ENCODE measurements around the gene ADAMTS2. TPM values are rescaled to one million over a fixed set of nuclear protein-coding genes. Genes with fewer than 3 reads are reported as not detected.
A peak's percentile ranks its signal among the peaks of the same experiment; 100 is the strongest.

ADAMTS2 gene
- total and polyA plus RNA-seq, 4 experiments from 2014 or later = 0.07 TPM; not detected in 3

GRCh38 chr5:179166886-179167841 is 178.1 kb downstream of the ADAMTS2 start:
- peak in 4 of 5 donors; percentile 39 to 59 (median 47) for DNase-seq
- Histone ChIP-seq H3K27me3 (ENCODE audit: insufficient read depth, low read length) (no peaks in the 10 kb centered on the region), H3K4me3 (ENCODE audit: low read length in 2 of 2) (peak overlapping the region in 1 of 2 donors; percentile 5), H3K9me3 (ENCODE audit: control insufficient read depth in 1 of 2, low read length in 2 of 2) (no peaks in the 10 kb centered on the region), H3K27ac (ENCODE audit: low read depth, low read length) (no peak overlapping the region), H3K36me3 (ENCODE audit: insufficient read depth, low read length) (no peaks in the 10 kb centered on the region), H3K4me1 (ENCODE audit: insufficient read depth, low read length) (peaks cover 4% of the 10 kb centered on the region)
- CTCF ChIA-PET (ENCODE audit: partially characterized antibody) = interaction anchor here (0.8 to 3.2 kb wide), 4 partner anchors 23 to 326 kb away, joined by 3 to 12 read pairs (median 4); partner anchors contain the start of gene ZNF354C
- intact Hi-C loops (cut with micrococcal nuclease) = no loop called here
- H3K9me3 Mint-ChIP-seq = peaks cover 0 to 9% (median 2%) of the 10 kb centered on the region in 8 donors
- H3K4me1 Mint-ChIP-seq = peaks cover 0 to 8% (median 1%) of the 10 kb centered on the region in 4 donors
- no peaks in the 10 kb centered on the region for H3K36me3 Mint-ChIP-seq
- POLR2A ChIA-PET (ENCODE audit: partially characterized antibody) = no interaction called here
- H3K27me3 Mint-ChIP-seq = peaks cover 8 to 10% of the 10 kb centered on the region in 2 donors
- peak overlapping the region in 7 of 8 donors; percentile 12 to 72 (median 38) for H3K4me3 Mint-ChIP-seq
- no peak overlapping the region for H3K27ac Mint-ChIP-seq

- Histone ChIP-seq H3K36me3 (ENCODE audit: insufficient read depth, low read length) (no peaks in the 10 kb centered on the region), H3K27ac (ENCODE audit: low read depth, low read length) (no peak overlapping the region), H3K4me3 (ENCODE audit: low read length in 2 of 2) (no peak overlapping the region), H3K4me1 (ENCODE audit: insufficient read depth, low read length) (peaks cover 4% of the 10 kb centered on the region), H3K27me3 (ENCODE audit: insufficient read depth, low read length) (no peaks in the 10 kb centered on the region), H3K9me3 (ENCODE audit: control insufficient read depth in 1 of 2, low read length in 2 of 2) (no peaks in the 10 kb centered on the region)
- peaks cover 0 to 8% (median 1%) of the 10 kb centered on the region in 4 donors for H3K4me1 Mint-ChIP-seq
- peaks cover 0 to 9% (median 3%) of the 10 kb centered on the region in 8 donors for H3K9me3 Mint-ChIP-seq
- H3K4me3 Mint-ChIP-seq = no peak overlapping the region
- no peaks in the 10 kb centered on the region for H3K36me3 Mint-ChIP-seq
- CTCF ChIA-PET (ENCODE audit: partially characterized antibody) = interaction anchor here (0.8 to 3.2 kb wide), 2 partner anchors 44 to 327 kb away, joined by 3 to 12 read pairs; no protein-coding TSS in a partner anchor
- intact Hi-C loops (cut with micrococcal nuclease) = no loop called here
- POLR2A ChIA-PET (ENCODE audit: partially characterized antibody) = no interaction called here
- peaks cover 7 to 8% of the 10 kb centered on the region in 2 donors for H3K27me3 Mint-ChIP-seq
- DNase-seq = no peak
- H3K27ac Mint-ChIP-seq = no peak overlapping the region
These were observed 178.9 kb downstream of the ADAMTS2 start for GRCh38 chr5:179166171-179166885.

- H3K27me3 Mint-ChIP-seq = peaks cover 6% of the 10 kb centered on the region in 2 donors
- no peak overlapping the region for H3K4me3 Mint-ChIP-seq
- H3K27ac ChIP-seq (ENCODE audit: low read depth, low read length) = no peak overlapping the region
- DNase-seq = no peak
- no peaks in the 10 kb centered on the region for H3K9me3 ChIP-seq (ENCODE audit: control insufficient read depth in 1 of 2, low read length in 2 of 2)
- intact Hi-C loops (cut with micrococcal nuclease) = no loop called here
- CTCF ChIA-PET (ENCODE audit: partially characterized antibody) = interaction anchor here (0.8 to 3.2 kb wide), 2 partner anchors 45 to 328 kb away, joined by 3 to 12 read pairs; no protein-coding TSS in a partner anchor
- no peaks in the 10 kb centered on the region for H3K36me3 ChIP-seq (ENCODE audit: insufficient read depth, low read length)
- peaks cover 0 to 8% (median 1%) of the 10 kb centered on the region in 4 donors for H3K4me1 Mint-ChIP-seq
- no peaks in the 10 kb centered on the region for H3K27me3 ChIP-seq (ENCODE audit: insufficient read depth, low read length)
- H3K9me3 Mint-ChIP-seq = peaks cover 0 to 12% (median 3%) of the 10 kb centered on the region in 8 donors
- POLR2A ChIA-PET (ENCODE audit: partially characterized antibody) = no interaction called here
- no peak overlapping the region for H3K4me3 ChIP-seq (ENCODE audit: low read length in 2 of 2)
- H3K36me3 Mint-ChIP-seq = no peaks in the 10 kb centered on the region
- H3K27ac Mint-ChIP-seq = no peak overlapping the region
- peaks cover 4% of the 10 kb centered on the region for H3K4me1 ChIP-seq (ENCODE audit: insufficient read depth, low read length)
These were observed 179.7 kb downstream of the ADAMTS2 start for GRCh38 chr5:179165421-179166170.

- no peak overlapping the region for H3K4me3 Mint-ChIP-seq
- Histone ChIP-seq H3K4me3 (ENCODE audit: low read length in 2 of 2) (no peak overlapping the region), H3K9me3 (ENCODE audit: control insufficient read depth in 1 of 2, low read length in 2 of 2) (no peaks in the 10 kb centered on the region), H3K27me3 (ENCODE audit: insufficient read depth, low read length) (no peaks in the 10 kb centered on the region), H3K4me1 (ENCODE audit: insufficient read depth, low read length) (peaks cover 4% of the 10 kb centered on the region), H3K36me3 (ENCODE audit: insufficient read depth, low read length) (no peaks in the 10 kb centered on the region), H3K27ac (ENCODE audit: low read depth, low read length) (no peak overlapping the region)
- peaks cover 0 to 8% (median 1%) of the 10 kb centered on the region in 4 donors for H3K4me1 Mint-ChIP-seq
- H3K27me3 Mint-ChIP-seq = peaks cover 5% of the 10 kb centered on the region in 2 donors
- peaks cover 0 to 8% (median 2%) of the 10 kb centered on the region in 8 donors for H3K9me3 Mint-ChIP-seq
- intact Hi-C loops (cut with micrococcal nuclease) = no loop called here
- ChIA-PET POLR2A (ENCODE audit: partially characterized antibody) (no interaction called here), CTCF (ENCODE audit: partially characterized antibody) (no interaction called here)
- DNase-seq = no peak
- H3K36me3 Mint-ChIP-seq = no peaks in the 10 kb centered on the region
- H3K27ac Mint-ChIP-seq = no peak overlapping the region
These were observed 180.6 kb downstream of the ADAMTS2 start for GRCh38 chr5:179164331-179165311.

GRCh38 chr5:179163236-179164155 is 181.8 kb downstream of the ADAMTS2 start:
- peaks cover 0 to 8% (median 1%) of the 10 kb centered on the region in 8 donors for H3K9me3 Mint-ChIP-seq
- intact Hi-C loops (cut with micrococcal nuclease) = no loop called here
- H3K4me1 Mint-ChIP-seq = peaks cover 0 to 8% (median 1%) of the 10 kb centered on the region in 4 donors
- Histone ChIP-seq H3K27ac (ENCODE audit: low read depth, low read length) (no peak overlapping the region), H3K9me3 (ENCODE audit: control insufficient read depth in 1 of 2, low read length in 2 of 2) (no peaks in the 10 kb centered on the region), H3K36me3 (ENCODE audit: insufficient read depth, low read length) (no peaks in the 10 kb centered on the region), H3K27me3 (ENCODE audit: insufficient read depth, low read length) (no peaks in the 10 kb centered on the region), H3K4me1 (ENCODE audit: insufficient read depth, low read length) (peaks cover 4% of the 10 kb centered on the region), H3K4me3 (ENCODE audit: low read length in 2 of 2) (no peak overlapping the region)
- H3K36me3 Mint-ChIP-seq = no peaks in the 10 kb centered on the region
- H3K27ac Mint-ChIP-seq = no peak overlapping the region
- POLR2A ChIA-PET (ENCODE audit: partially characterized antibody) = no interaction called here
- H3K27me3 Mint-ChIP-seq = peaks cover 3 to 4% of the 10 kb centered on the region in 2 donors
- no peak overlapping the region for H3K4me3 Mint-ChIP-seq
- CTCF ChIA-PET (ENCODE audit: partially characterized antibody) = interaction anchor here (0.6 kb wide), 1 partner anchor 395 kb away, joined by 3 read pairs; no protein-coding TSS in a partner anchor
- DNase-seq = no peak

Data from CD4-positive, alpha-beta memory T cell (primary cell).